H9 (cell line): ENCODE results near the gene CCDC57. TPM values are rescaled to one million over a fixed set of nuclear protein-coding genes. Genes with fewer than 3 reads are reported as not detected.

Experiments
- DNase-seq: peaks from one replicate; pipeline ENCODE4 v3.0.0-alpha.2; 2017
- H2AFZ ChIP-seq: one replicate; pipeline ENCODE4 v1.6.1; 2013; ENCODE audit warnings: mild to moderate bottlenecking, low read length, control low read depth, moderate library complexity
- H2AK5ac ChIP-seq: 2 replicates; pipeline ENCODE4 v1.6.1; 2013; ENCODE audit warnings: low read length, control low read depth, mixed read lengths; ENCODE audit not compliant: insufficient read length
- H2BK120ac ChIP-seq: one replicate; pipeline ENCODE4 v1.6.1; 2013; ENCODE audit warnings: low read depth, mild to moderate bottlenecking, low read length, control low read depth, inconsistent platforms; ENCODE audit not compliant: poor library complexity, severe bottlenecking
- H2BK12ac ChIP-seq: 2 replicates; pipeline ENCODE4 v1.6.1; 2013; ENCODE audit warnings: low read length, control low read depth, mixed read lengths, low read depth; ENCODE audit not compliant: insufficient read length
- H2BK15ac ChIP-seq: 2 replicates; pipeline ENCODE4 v1.6.1; 2013; ENCODE audit warnings: low read depth, low read length, control low read depth
- H2BK20ac ChIP-seq: one replicate; pipeline ENCODE4 v1.6.1; 2013; ENCODE audit warnings: low read depth, mild to moderate bottlenecking, low read length, control low read depth, inconsistent platforms; ENCODE audit not compliant: poor library complexity, severe bottlenecking
- H2BK5ac ChIP-seq: 2 replicates; pipeline ENCODE4 v1.6.1; 2013; ENCODE audit warnings: low read length, control low read depth, mixed read lengths; ENCODE audit not compliant: insufficient read length
- H3K14ac ChIP-seq: 2 replicates; pipeline ENCODE4 v1.6.1; 2013; ENCODE audit warnings: low read length, control low read depth; ENCODE audit not compliant: insufficient read depth
- H3K18ac ChIP-seq: 2 replicates; pipeline ENCODE4 v1.6.1; 2013; ENCODE audit warnings: low read depth, mild to moderate bottlenecking, mixed read lengths, low read length, control low read depth; ENCODE audit not compliant: insufficient read length
- H3K23ac ChIP-seq: 2 replicates; pipeline ENCODE4 v1.6.1; 2013; ENCODE audit warnings: low read length, control low read depth, mixed read lengths, low read depth; ENCODE audit not compliant: insufficient read length
- H3K23me2 ChIP-seq: 2 replicates; pipeline ENCODE4 v1.6.1; 2013; ENCODE audit warnings: low read depth, mild to moderate bottlenecking, mixed read lengths, low read length, control low read depth; ENCODE audit not compliant: insufficient read length, poor library complexity, severe bottlenecking
- H3K27ac ChIP-seq: 2 replicates; pipeline ENCODE4 v1.5.1; 2013; ENCODE audit warnings: low read length, control low read depth, mixed read lengths, low read depth; ENCODE audit not compliant: insufficient read length
- H3K27me3 ChIP-seq: 2 replicates; pipeline ENCODE4 v1.6.1; 2013; ENCODE audit warnings: low read length, control low read depth, inconsistent platforms; ENCODE audit not compliant: insufficient read depth
- H3K4ac ChIP-seq: 2 replicates; pipeline ENCODE4 v1.6.1; 2013; ENCODE audit warnings: low read depth, mild to moderate bottlenecking, control low read depth, inconsistent platforms, low read length, moderate library complexity
- H3K4me1 ChIP-seq: 2 replicates; pipeline ENCODE4 v1.6.1; 2013; ENCODE audit warnings: low read length, control low read depth, inconsistent platforms; ENCODE audit not compliant: insufficient read depth
- H3K4me2 ChIP-seq: 2 replicates; pipeline ENCODE4 v1.6.1; 2013; ENCODE audit warnings: low read length, control low read depth, mixed read lengths; ENCODE audit not compliant: insufficient read length, insufficient read depth
- H3K56ac ChIP-seq: 2 replicates; pipeline ENCODE4 v1.6.1; 2013; ENCODE audit warnings: low read depth, mild to moderate bottlenecking, mixed read lengths, low read length, control low read depth; ENCODE audit not compliant: insufficient read length
- H3K79me1 ChIP-seq: 2 replicates; pipeline ENCODE4 v1.6.1; 2013; ENCODE audit warnings: low read depth, mild to moderate bottlenecking, moderate library complexity, low read length, control low read depth, inconsistent platforms; ENCODE audit not compliant: insufficient read depth, poor library complexity, severe bottlenecking
- H3K79me2 ChIP-seq: 2 replicates; pipeline ENCODE4 v1.6.1; 2013; ENCODE audit warnings: low read length, control low read depth, inconsistent platforms; ENCODE audit not compliant: insufficient read depth
- H3K9ac ChIP-seq: 2 replicates; pipeline ENCODE4 v1.6.1; 2013; ENCODE audit warnings: low read length, control low read depth, mixed read lengths; ENCODE audit not compliant: insufficient read length; ENCODE audit errors: extremely low read depth
- H3K9me3 ChIP-seq: one replicate; pipeline ENCODE4 v1.6.1; 2013; ENCODE audit warnings: low read depth, low read length, inconsistent platforms; ENCODE audit not compliant: control insufficient read depth
- H3T11ph ChIP-seq: one replicate; pipeline ENCODE4 v1.6.1; 2013; ENCODE audit warnings: mild to moderate bottlenecking, low read length, control low read depth, inconsistent platforms
- H4K20me1 ChIP-seq: one replicate; pipeline ENCODE4 v1.6.1; 2013; ENCODE audit not compliant: control insufficient read depth, insufficient read length, insufficient read depth
- H4K5ac ChIP-seq: 2 replicates; pipeline ENCODE4 v1.6.1; 2013; ENCODE audit warnings: low read depth, mild to moderate bottlenecking, mixed read lengths, low read length, control low read depth; ENCODE audit not compliant: insufficient read length
- H4K8ac ChIP-seq: replicated peaks from 2 replicates; pipeline ENCODE4 v1.6.1; 2013; ENCODE audit warnings: low read length, control low read depth, mixed read lengths, low read depth; ENCODE audit not compliant: insufficient read length
- H4K91ac ChIP-seq: 2 replicates; pipeline ENCODE4 v1.6.1; 2013; ENCODE audit warnings: low read depth, mild to moderate bottlenecking, moderate library complexity, mixed read lengths, low read length, control low read depth; ENCODE audit not compliant: insufficient read length
- H3K27ac Mint-ChIP-seq, 3 experiments: 2 replicates in 2 of 3; 3 replicates in 1 of 3; pipeline ENCODE4 v1.8.0; 2020 to 2021; ENCODE audit warnings: mixed read lengths in 3 of 3, mild to moderate bottlenecking in 1 of 3, moderate library complexity in 1 of 3
- H3K27me3 Mint-ChIP-seq: 2 replicates; pipeline ENCODE4 v1.8.0; 2021; ENCODE audit warnings: low read depth, mild to moderate bottlenecking, moderate library complexity, mixed read lengths
- H3K36me3 Mint-ChIP-seq, 3 experiments: 2 replicates in 2 of 3; 3 replicates in 1 of 3; pipeline ENCODE4 v1.8.0; 2020 to 2021; ENCODE audit warnings: low read depth in 3 of 3, mixed read lengths in 3 of 3; ENCODE audit not compliant: insufficient read depth in 1 of 3
- H3K4me1 Mint-ChIP-seq, 2 experiments: 2 replicates each; pipeline ENCODE4 v1.8.0; 2020; ENCODE audit warnings: mixed read lengths in 2 of 2
- H3K4me3 Mint-ChIP-seq, 2 experiments: 2 replicates in 1 of 2; 3 replicates in 1 of 2; pipeline ENCODE4 v1.8.0; 2020 to 2021; ENCODE audit warnings: mild to moderate bottlenecking in 2 of 2, mixed read lengths in 2 of 2, moderate library complexity in 1 of 2
- H3K9me3 Mint-ChIP-seq, 2 experiments: 2 replicates in 1 of 2; 3 replicates in 1 of 2; pipeline ENCODE4 v1.8.0; 2020; ENCODE audit warnings: mild to moderate bottlenecking in 2 of 2, mixed read lengths in 2 of 2, moderate library complexity in 1 of 2
- WGBS: extraction: QIAGEN DNeasy Blood & Tissue Kit; methylation state at CpG from one replicate; pipeline ENCODE4 v1.1.7; 2013; ENCODE audit warnings: missing lambda C conversion rate, low lambda C conversion rate, mixed read lengths; ENCODE audit not compliant: insufficient read length; ENCODE audit errors: extremely low coverage; 5-methylcytosine and 5-hydroxymethylcytosine counted together
- total RNA-seq: library from RNA; stranded (reverse); gene quantifications from 2 replicates; pipeline ENCODE4 v1.2.1, GENCODE V29; 2021
- TF ChIP-seq, protein P1 (sequence below): fragments of 200-600 bp; sonication (generic); conservative IDR thresholded peaks from 3 replicates; pipeline ENCODE4 v1.8.0; 2021; ENCODE audit warnings: antibody characterized with exemption, mild to moderate bottlenecking

The CCDC57 gene
- total RNA-seq, 1 experiment from 2014 or later, result 11.0 TPM

GRCh38 chr17:82112181-82112913 lies 100.3 kb downstream of the CCDC57 start:
- no peak overlapping the region for H3K14ac ChIP-seq
- Mint-ChIP-seq H3K36me3 (peaks cover 2 to 7% (median 2%) of the 10 kb centered on the region in 3 experiments; a peak in 5 of 7 replicates), H3K27me3 (peaks cover 72% of the 10 kb centered on the region), H3K9me3 (peaks cover 0 to 9% of the 10 kb centered on the region in 2 experiments; a peak in 2 of 5 replicates), H3K27ac (no peak overlapping the region), H3K4me1 (peaks cover 13 to 25% of the 10 kb centered on the region in 2 experiments), H3K4me3 (no peak overlapping the region)
- H4K20me1 ChIP-seq, result peaks cover 3% of the 10 kb centered on the region
- H4K5ac ChIP-seq, result no peak overlapping the region
- H3K4me1 ChIP-seq, result no peaks in the 10 kb centered on the region
- H2AFZ ChIP-seq, result no peak overlapping the region
- TF ChIP-seq, protein P1, sequence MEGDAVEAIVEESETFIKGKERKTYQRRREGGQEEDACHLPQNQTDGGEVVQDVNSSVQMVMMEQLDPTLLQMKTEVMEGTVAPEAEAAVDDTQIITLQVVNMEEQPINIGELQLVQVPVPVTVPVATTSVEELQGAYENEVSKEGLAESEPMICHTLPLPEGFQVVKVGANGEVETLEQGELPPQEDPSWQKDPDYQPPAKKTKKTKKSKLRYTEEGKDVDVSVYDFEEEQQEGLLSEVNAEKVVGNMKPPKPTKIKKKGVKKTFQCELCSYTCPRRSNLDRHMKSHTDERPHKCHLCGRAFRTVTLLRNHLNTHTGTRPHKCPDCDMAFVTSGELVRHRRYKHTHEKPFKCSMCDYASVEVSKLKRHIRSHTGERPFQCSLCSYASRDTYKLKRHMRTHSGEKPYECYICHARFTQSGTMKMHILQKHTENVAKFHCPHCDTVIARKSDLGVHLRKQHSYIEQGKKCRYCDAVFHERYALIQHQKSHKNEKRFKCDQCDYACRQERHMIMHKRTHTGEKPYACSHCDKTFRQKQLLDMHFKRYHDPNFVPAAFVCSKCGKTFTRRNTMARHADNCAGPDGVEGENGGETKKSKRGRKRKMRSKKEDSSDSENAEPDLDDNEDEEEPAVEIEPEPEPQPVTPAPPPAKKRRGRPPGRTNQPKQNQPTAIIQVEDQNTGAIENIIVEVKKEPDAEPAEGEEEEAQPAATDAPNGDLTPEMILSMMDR, result no peak
- H3K4me2 ChIP-seq, result no peak overlapping the region
- H3K18ac ChIP-seq, result no peak overlapping the region
- H3K56ac ChIP-seq, result no peak overlapping the region
- no peaks in the 10 kb centered on the region for H3K27me3 ChIP-seq
- H4K8ac ChIP-seq, result no peak overlapping the region
- H2BK15ac ChIP-seq, result no peak overlapping the region
- H4K91ac ChIP-seq, result no peak overlapping the region
- H3K27ac ChIP-seq, result no peak overlapping the region
- no peaks in the 10 kb centered on the region for H3K9me3 ChIP-seq
- H3K79me2 ChIP-seq, result no peaks in the 10 kb centered on the region
- no peak overlapping the region for H3K9ac ChIP-seq
- H3K79me1 ChIP-seq, result no peaks in the 10 kb centered on the region
- H3K23me2 ChIP-seq, result no peaks in the 10 kb centered on the region
- no peak overlapping the region for H2BK5ac ChIP-seq
- H3T11ph ChIP-seq, result no peak overlapping the region
- H2BK20ac ChIP-seq, result no peak overlapping the region
- no peak overlapping the region for H2BK12ac ChIP-seq
- no peak overlapping the region for H3K4ac ChIP-seq
- no peak for DNase-seq
- H2AK5ac ChIP-seq, result no peak overlapping the region
- no peak overlapping the region for H3K23ac ChIP-seq
- WGBS, result no CpG with 5 or more reads among the region's 18 CpGs
- no peak overlapping the region for H2BK120ac ChIP-seq
